Psoas muscle (tissue), 8 donors: Measurements from ENCODE around the gene SPATA13. TPM values are rescaled to one million over a fixed set of nuclear protein-coding genes. Genes with fewer than 3 reads are reported as not detected.
"Not testable (repeated sequence)": the region's sequence is repeated elsewhere in the genome, so short reads cannot be mapped to it uniquely, and the experiment has no call there.

ENCODE experiments used
- ATAC-seq, 4 donors: fragments of 200-7000 bp; cut with Tn5 transposase; one replicate each; pipeline ENCODE4 v1.9.1; 2020; ENCODE audit warnings: moderate library complexity in 3 of 4, mild to moderate bottlenecking in 2 of 4
- DNase-seq, 2 donors: peaks; one replicate each; pipeline ENCODE4 v3.0.0-alpha.2; 2020
- H3K27ac ChIP-seq: fragments of 200-600 bp; one replicate; pipeline ENCODE4 v1.8.0; 2022
- H3K27me3 ChIP-seq, 3 donors: fragments of 200-600 bp in 1 of 3; one replicate each; pipeline versions ENCODE4 v1.6.1 to v1.8.0; 2013 to 2022; ENCODE audit warnings: low read length in 2 of 3, mild to moderate bottlenecking in 2 of 3, moderate library complexity in 1 of 3; ENCODE audit not compliant: insufficient read depth in 3 of 3
- H3K36me3 ChIP-seq, 2 donors: fragments of 200-600 bp in 1 of 2; one replicate each; pipeline versions ENCODE4 v1.6.1 to v1.8.0; 2013 to 2022; ENCODE audit warnings: low read depth in 1 of 2, mild to moderate bottlenecking in 1 of 2, moderate library complexity in 1 of 2; ENCODE audit not compliant: insufficient read depth in 1 of 2
- H3K4me1 ChIP-seq: fragments of 200-600 bp; one replicate; pipeline ENCODE4 v1.8.0; 2022
- H3K4me3 ChIP-seq: fragments of 200-600 bp; one replicate; pipeline ENCODE4 v1.8.0; 2022; ENCODE audit warnings: mild to moderate bottlenecking
- H3K9me3 ChIP-seq: fragments of 200-600 bp; one replicate; pipeline ENCODE4 v1.8.0; 2022
- WGBS, 3 donors: extraction: QIAGEN DNeasy Blood & Tissue Kit; methylation state at CpG; one replicate each; pipeline versions ENCODE4 v1.1.6 to v1.1.7; 2013; 5-methylcytosine and 5-hydroxymethylcytosine counted together
- intact Hi-C, 2 donors: fragments of 100-400 bp; cut with DNase I; formaldehyde crosslinking; loops; one replicate each; pipeline versions ENCODE4 v1.11.0 to v1.14.2; 2022
- polyA plus RNA-seq, 3 donors: library from polyadenylated mRNA; stranded (reverse); fragments of 200-250 nt; gene quantifications; one replicate each; pipeline ENCODE4 v1.2.3, GENCODE V29; 2013
- total RNA-seq, 4 donors: library from RNA; stranded (reverse); fragmentation: NEBNext Ultra II Directional in 2 of 4; extraction: Animal tissue kit (Norgen Biotek cat#: 25700) in 2 of 4; gene quantifications; one replicate each; pipeline versions ENCODE4 v1.2.1 to v1.2.4, GENCODE V29; 2021 to 2023
- TF ChIP-seq, protein P1 (sequence below): fragments of 200-600 bp; IDR thresholded peaks from one replicate; pipeline ENCODE4 v1.8.0; 2022; ENCODE audit warnings: antibody characterized with exemption
- donor health status: healthy with polysubstance abuse.
- donor health status: DM: no; HTN: no; CAD: no; lungs with moderate emphysema.
- donor health status: Bipolar disorder and iron deficiency.
- donor health status: healthy.
- donor health status: DM: yes; HTN: yes; CAD: no.
- donor health status: DM: no; HTN: no; CAD: no.
- donor health status: DM: no; HTN: no; CAD: no.
- donor health status: DM: yes; HTN: yes; CAD: no.

The SPATA13 gene
- total and polyA plus RNA-seq, 7 donors = 0.87 to 5.8 (median 2.5) TPM

DNA sequence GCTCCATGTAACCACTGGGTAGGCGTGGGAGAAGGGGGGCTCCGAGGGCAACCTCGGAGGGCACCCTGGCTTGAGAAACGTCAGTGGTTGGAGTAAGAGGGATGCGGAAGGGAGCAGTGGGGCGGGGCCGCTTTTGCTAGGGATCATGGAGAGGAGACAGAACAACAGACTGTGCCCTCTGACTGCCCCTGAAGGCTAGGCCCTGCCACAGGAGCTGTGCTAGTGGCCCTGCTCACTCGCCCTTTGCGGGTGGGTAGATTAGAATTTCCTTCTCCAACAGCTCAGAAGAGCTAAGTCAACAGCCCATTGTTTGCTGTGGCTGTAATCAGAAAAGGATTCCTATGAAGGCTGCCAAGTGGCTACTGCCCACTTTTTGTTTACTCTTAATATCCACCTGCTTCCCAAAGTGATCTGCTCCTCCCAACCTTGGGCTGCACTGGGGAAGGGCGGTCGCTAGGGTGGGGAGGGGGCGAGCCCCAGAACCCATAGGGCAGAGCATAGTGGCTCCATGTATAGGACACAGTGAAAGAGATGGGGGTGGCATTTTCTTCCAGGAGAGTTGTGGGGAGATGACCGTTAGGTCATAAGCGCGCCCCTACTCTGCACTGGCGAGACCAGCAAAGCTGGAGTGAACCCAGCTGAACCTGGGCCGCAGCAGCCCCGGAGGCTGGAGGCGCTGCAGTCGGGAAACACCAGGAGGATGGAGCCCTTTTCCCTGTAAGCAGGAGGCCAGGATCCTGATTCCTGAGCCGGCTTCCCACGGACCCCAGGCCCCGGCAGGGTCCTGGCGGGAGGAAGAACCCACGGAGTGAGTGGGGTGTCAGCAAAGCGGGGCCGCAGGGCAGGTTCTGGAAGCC, 146.9 kb downstream of the SPATA13 start:
- Histone ChIP-seq H3K36me3 (peaks cover 0 to 2% of the 10 kb centered on the region in 2 donors), H3K27me3 (no peaks in the 10 kb centered on the region), H3K4me3 (no peak overlapping the region), H3K27ac (no peak overlapping the region), H3K9me3 (no peaks in the 10 kb centered on the region), H3K4me1 (no peaks in the 10 kb centered on the region)
- intact Hi-C loops = no loop called here
- WGBS, 3 donors = 77 to 79% (median 79%) methylated on average over 27 of the region's 27 CpGs
- TF ChIP-seq, protein P1, sequence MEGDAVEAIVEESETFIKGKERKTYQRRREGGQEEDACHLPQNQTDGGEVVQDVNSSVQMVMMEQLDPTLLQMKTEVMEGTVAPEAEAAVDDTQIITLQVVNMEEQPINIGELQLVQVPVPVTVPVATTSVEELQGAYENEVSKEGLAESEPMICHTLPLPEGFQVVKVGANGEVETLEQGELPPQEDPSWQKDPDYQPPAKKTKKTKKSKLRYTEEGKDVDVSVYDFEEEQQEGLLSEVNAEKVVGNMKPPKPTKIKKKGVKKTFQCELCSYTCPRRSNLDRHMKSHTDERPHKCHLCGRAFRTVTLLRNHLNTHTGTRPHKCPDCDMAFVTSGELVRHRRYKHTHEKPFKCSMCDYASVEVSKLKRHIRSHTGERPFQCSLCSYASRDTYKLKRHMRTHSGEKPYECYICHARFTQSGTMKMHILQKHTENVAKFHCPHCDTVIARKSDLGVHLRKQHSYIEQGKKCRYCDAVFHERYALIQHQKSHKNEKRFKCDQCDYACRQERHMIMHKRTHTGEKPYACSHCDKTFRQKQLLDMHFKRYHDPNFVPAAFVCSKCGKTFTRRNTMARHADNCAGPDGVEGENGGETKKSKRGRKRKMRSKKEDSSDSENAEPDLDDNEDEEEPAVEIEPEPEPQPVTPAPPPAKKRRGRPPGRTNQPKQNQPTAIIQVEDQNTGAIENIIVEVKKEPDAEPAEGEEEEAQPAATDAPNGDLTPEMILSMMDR = no peak
- no peak for DNase-seq
- no peak for ATAC-seq

DNA sequence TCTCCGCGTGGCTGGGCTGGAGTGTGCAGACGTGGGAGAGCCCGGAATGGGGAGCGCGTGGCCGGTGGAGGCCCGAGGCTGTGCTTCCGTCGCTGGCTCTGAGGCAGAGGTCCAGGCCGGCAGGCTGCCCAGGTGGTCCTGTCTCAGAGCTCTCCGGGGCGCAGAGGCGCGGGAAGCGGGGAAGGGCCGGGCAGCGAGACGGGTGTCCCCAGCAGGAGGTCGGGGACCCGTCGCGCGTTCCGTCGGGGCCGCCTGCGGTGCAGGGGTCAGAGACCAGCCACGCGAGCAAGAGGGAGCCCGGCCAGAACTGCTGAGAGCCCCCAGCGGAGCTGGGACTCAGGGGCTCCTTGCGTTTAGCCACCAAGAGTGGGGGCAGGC, 147.5 kb downstream of the SPATA13 start:
- no peak for ATAC-seq
- no peak overlapping the region for H3K27ac ChIP-seq
- H3K4me1 ChIP-seq = no peaks in the 10 kb centered on the region
- no peak for DNase-seq
- no peaks in the 10 kb centered on the region for H3K27me3 ChIP-seq
- 64 to 80% (median 70%) methylated on average over 33 of the region's 33 CpGs for WGBS, 3 donors
- intact Hi-C loops = no loop called here
- TF ChIP-seq, protein P1 = no peak
- H3K9me3 ChIP-seq = no peaks in the 10 kb centered on the region
- no peak overlapping the region for H3K4me3 ChIP-seq
- no peaks in the 10 kb centered on the region for H3K36me3 ChIP-seq

GRCh38 chr13:24308488-24309020, 148.0 kb downstream of the SPATA13 start:
- H3K4me1 ChIP-seq = no peaks in the 10 kb centered on the region
- 81 to 84% (median 81%) methylated on average over 35 to 37 of the region's 37 CpGs for WGBS, 3 donors
- no peaks in the 10 kb centered on the region for H3K27me3 ChIP-seq
- DNase-seq (no peak), ATAC-seq (no peak)
- TF ChIP-seq, protein P1 = no peak
- no peaks in the 10 kb centered on the region for H3K36me3 ChIP-seq
- intact Hi-C loops = no loop called here
- H3K27ac ChIP-seq = no peak overlapping the region
- no peak overlapping the region for H3K4me3 ChIP-seq
- no peaks in the 10 kb centered on the region for H3K9me3 ChIP-seq

- H3K27ac ChIP-seq, H3K36me3 ChIP-seq, ATAC-seq, intact Hi-C loops, H3K27me3 ChIP-seq, H3K9me3 ChIP-seq, H3K4me1 ChIP-seq, DNase-seq: not testable (repeated sequence)
- H3K4me3 ChIP-seq = peak within 1 kb of the TSS; percentile 8
- WGBS, 3 donors = 39 to 55% (median 54%) methylated on average over 2 of the region's 2 CpGs
Measured at GRCh38 chr13:24309300-24309699, 148.8 kb downstream of the SPATA13 start, which contains the start of gene C1QTNF9. Gene C1QTNF9 (plus strand): TSS chr13:24309580. CDS start chr13:24316004, 6,424 bp downstream.

DNA sequence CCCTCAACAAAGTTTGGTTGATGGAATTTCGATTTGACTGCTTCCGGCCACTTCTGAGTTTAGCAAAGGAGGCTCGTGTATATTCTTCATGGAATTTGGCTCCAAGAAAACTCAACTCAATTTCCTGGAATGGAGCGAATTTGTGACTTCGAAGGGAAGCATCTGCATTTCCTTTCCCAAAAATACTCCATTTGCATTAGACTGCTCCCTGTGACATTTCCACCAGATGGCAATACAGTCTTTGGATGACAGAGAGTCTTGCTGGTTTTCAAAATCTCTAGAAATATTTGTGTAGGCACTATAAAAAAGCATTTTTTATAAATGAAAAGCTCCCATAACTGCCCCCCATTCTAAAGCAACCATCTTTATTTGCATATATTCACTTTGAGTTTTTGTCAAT, 152.9 kb downstream of the SPATA13 start:
- no peak for ATAC-seq
- intact Hi-C loops = no loop called here
- 35 to 43% (median 36%) methylated on average over 5 of the region's 5 CpGs for WGBS, 3 donors

GRCh38 chr13:24317835-24318234, 157.3 kb downstream of the SPATA13 start:
- H3K27me3 ChIP-seq, H3K9me3 ChIP-seq, H3K27ac ChIP-seq, H3K4me1 ChIP-seq, H3K4me3 ChIP-seq, ATAC-seq, H3K36me3 ChIP-seq, DNase-seq, intact Hi-C loops: not testable (repeated sequence)
- WGBS, 3 donors = 79 to 81% (median 79%) methylated on average over 6 to 10 of the region's 10 CpGs

More for the DNA sequence above, 152.9 kb downstream of the SPATA13 start:
- Histone ChIP-seq H3K27ac (no peak overlapping the region), H3K9me3 (no peaks in the 10 kb centered on the region), H3K36me3 (no peaks in the 10 kb centered on the region), H3K4me1 (no peaks in the 10 kb centered on the region), H3K27me3 (no peaks in the 10 kb centered on the region), H3K4me3 (no peak overlapping the region)
- TF ChIP-seq, protein P1 = peak; percentile 21
- DNase-seq = no peak

GRCh38 chr13:24318878-24319277, 158.4 kb downstream of the SPATA13 start:
- H3K27me3 ChIP-seq, H3K27ac ChIP-seq, H3K9me3 ChIP-seq, H3K4me3 ChIP-seq, H3K4me1 ChIP-seq, DNase-seq, ATAC-seq, H3K36me3 ChIP-seq, intact Hi-C loops: not testable (repeated sequence)
- WGBS, 3 donors = 41 to 46% (median 45%) methylated on average over 4 of the region's 4 CpGs
